Neuron (in vitro differentiated cells): ENCODE results near the gene IGSF9.
A peak's percentile ranks its signal among the peaks of the same experiment; 100 is the strongest.

Experiments used
- H2AFZ ChIP-seq: one replicate; pipeline ENCODE4 v1.6.1; 2013; ENCODE audit warnings: low read depth, mild to moderate bottlenecking, inconsistent platforms, low read length, moderate library complexity
- H3K27me3 ChIP-seq: one replicate; pipeline ENCODE4 v1.6.1; 2013; ENCODE audit warnings: low read length; ENCODE audit not compliant: insufficient read depth
- H3K36me3 ChIP-seq: one replicate; pipeline ENCODE4 v1.6.1; 2013; ENCODE audit warnings: low read length; ENCODE audit not compliant: insufficient read depth
- H3K4me1 ChIP-seq: one replicate; pipeline ENCODE4 v1.6.1; 2013; ENCODE audit warnings: low read length; ENCODE audit not compliant: insufficient read depth
- H3K4me3 ChIP-seq: 2 replicates; pipeline ENCODE4 v1.5.1; 2013; ENCODE audit warnings: mild to moderate bottlenecking, low read length, moderate library complexity
- H3K9me3 ChIP-seq: one replicate; pipeline ENCODE4 v1.6.1; 2013; ENCODE audit warnings: low read length

IGSF9 gene

DNA sequence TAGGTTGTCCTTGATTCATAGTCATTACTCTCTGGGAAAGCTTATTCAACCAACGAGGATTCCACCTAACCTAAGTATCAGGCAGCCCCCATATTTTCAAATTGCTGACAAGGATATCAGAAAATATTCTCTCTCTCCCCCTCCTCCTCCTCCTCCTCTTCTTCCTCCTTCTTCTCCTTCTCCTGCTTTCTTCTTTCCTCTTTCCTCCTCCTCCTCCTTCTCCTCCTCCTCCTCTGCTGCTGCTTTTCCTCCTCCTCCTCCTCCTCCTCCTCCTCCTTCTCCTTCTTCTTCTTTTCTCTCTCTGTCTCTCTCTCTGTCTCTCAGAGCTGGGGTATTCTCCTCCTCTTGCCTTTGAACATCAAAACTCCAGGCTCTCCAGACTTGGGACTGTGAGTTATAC lies 2.5 kb upstream of the IGSF9 start:
- H3K36me3 ChIP-seq: no peaks in the 10 kb centered on the region
- H2AFZ ChIP-seq: no peak overlapping the region
- peaks cover 17% of the 10 kb centered on the region for H3K4me1 ChIP-seq
- H3K9me3 ChIP-seq: no peaks in the 10 kb centered on the region
- peaks cover 42% of the 10 kb centered on the region for H3K27me3 ChIP-seq
- H3K4me3 ChIP-seq: no peak overlapping the region

- Histone ChIP-seq H2AFZ (peak overlapping the region; percentile 93), H3K27me3 (peaks cover 34% of the 10 kb centered on the region), H3K36me3 (no peaks in the 10 kb centered on the region), H3K4me3 (peak overlapping the region; percentile 74), H3K9me3 (no peaks in the 10 kb centered on the region), H3K4me1 (peaks cover 32% of the 10 kb centered on the region)
These were observed 1.1 kb upstream of the IGSF9 start for GRCh38 chr1:159946242-159947187.

DNA sequence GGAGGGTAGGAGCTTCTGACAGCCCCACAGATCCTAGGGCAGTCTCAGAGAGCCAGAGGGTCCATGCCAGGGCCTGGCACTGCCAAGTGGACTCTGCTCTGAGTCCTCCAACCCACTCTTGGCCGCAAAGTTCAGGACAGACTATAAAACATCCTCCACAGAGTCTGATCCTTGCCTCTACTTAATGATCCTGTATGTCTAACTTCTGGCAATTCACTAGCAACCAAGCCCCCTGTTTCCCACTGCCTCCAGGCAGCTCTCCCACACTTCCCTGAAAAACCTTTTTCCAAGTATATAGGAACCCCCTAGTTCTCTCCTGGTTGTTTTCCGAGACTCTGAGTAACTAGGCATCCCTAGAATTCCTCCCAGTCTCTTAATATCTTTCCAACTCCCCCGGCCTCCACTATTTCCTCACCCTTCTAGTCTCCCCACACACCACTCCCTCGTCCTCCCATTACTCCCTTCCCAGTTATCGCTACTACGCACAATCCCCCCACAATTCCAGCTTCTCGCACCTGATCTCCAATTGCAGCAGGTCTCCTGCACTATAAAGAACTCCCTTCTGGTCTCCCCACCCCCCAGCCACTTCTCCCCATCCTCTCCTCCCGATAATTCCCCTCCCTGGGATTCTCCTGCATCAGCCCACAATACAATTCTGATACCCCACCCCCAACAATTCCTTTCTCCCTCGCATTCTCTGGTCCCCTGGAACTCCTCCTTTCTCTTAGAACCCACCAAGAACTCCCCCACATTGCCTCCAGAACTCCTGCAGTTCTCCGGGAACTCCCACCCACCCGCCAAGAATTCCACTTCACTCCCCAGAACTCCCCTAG lies 574 bp downstream of the IGSF9 start:
- H2AFZ ChIP-seq: peak overlapping the region; percentile 93
- peaks cover 22% of the 10 kb centered on the region for H3K27me3 ChIP-seq
- H3K36me3 ChIP-seq: no peaks in the 10 kb centered on the region
- H3K4me1 ChIP-seq: peaks cover 46% of the 10 kb centered on the region
- peak overlapping the region; percentile 74 for H3K4me3 ChIP-seq
- no peaks in the 10 kb centered on the region for H3K9me3 ChIP-seq

DNA sequence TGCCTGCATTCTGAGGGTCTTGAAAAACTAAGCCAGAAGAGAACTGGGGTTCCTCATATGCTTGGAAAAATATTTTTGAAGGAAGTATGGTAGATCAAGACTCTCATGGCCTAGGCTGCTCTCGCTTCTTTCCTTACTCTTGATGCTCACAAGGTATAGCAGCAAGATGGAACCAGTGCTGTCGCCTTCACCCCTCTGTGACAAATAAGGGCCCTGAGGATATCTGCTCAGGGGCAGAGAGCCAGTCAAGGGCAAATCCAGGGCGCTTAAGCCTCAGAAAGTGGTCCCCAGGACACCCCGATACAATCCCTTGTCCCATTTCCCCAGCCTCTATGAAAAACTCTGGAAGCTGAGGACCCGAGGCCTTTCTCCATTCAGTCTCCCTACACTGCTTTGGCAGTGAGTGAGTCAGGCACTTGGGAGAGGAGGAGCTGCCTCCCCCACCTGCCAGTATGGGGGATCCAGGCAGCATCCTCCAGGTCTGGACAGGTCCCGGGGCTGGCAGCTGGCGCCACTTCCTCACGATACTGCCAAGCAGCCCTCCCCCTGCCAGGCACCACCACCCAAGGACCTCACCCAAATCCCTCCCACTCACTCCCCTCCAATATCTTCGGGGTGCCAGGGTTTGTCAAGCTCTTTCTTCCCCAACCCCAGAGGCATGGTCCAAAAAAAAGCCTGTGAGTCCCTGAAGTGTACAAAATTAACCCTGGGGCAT lies 1.3 kb downstream of the IGSF9 start:
- Histone ChIP-seq H3K36me3 (no peaks in the 10 kb centered on the region), H2AFZ (no peak overlapping the region), H3K9me3 (no peaks in the 10 kb centered on the region), H3K27me3 (peaks cover 16% of the 10 kb centered on the region), H3K4me3 (peak overlapping the region; percentile 74), H3K4me1 (peaks cover 46% of the 10 kb centered on the region)

GRCh38 chr1:159943278-159943640 lies 2.2 kb downstream of the IGSF9 start:
- Histone ChIP-seq H3K4me1 (peaks cover 46% of the 10 kb centered on the region), H2AFZ (no peak overlapping the region), H3K4me3 (no peak overlapping the region), H3K27me3 (peaks cover 8% of the 10 kb centered on the region), H3K36me3 (no peaks in the 10 kb centered on the region), H3K9me3 (no peaks in the 10 kb centered on the region)

- H3K27me3 ChIP-seq: peaks cover 6% of the 10 kb centered on the region
These were observed 2.7 kb downstream of the IGSF9 start for GRCh38 chr1:159942632-159943277.

DNA sequence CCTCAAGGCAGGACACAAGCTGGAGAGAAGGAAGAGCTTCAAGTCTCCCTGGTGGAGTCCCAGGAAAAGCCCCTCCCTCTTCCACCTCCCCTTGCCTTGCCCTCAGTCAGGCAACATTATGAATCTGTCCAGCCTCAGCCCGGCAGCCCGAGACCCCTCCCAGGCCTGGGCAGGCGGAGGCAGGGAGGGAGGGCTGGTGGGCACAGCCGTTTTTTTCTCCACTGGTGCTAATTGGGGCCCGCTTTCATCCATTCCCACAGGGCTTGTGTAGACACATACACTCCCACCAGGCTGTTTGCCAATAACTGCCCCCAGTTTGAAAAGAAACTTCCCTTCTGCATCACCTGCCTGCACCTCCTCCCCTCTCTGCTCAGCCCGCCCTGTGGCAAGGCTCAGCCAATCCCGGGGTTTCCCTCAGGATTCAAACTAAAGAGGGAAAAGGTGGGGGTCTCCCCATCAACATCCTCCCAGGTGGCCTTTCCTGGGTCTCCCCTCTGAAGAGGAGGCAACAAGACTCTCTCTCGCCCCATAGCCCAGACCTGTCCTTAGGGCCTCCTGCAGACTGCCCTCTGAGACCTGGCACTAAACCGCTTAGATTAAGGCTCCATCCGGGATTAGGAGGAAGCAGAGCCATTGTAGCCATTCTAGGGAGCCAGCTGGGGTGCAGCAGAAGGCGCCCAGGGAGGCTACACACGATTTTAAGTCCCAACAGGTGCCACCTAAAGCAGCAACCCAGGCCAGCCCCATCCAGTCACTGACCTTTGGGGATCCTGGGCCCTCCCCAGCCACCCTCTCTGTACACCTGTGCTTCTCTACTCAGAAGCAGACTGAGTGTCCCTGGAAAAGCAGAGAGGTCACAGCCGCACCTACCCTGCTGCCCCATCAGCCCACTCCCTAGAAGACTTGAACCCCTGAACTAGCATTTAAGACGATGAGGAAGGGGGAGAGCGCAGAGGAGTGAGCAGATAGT lies 3.5 kb downstream of the IGSF9 start:
- Histone ChIP-seq H3K36me3 (no peaks in the 10 kb centered on the region), H3K27me3 (peaks cover 5% of the 10 kb centered on the region), H2AFZ (peak overlapping the region; percentile 0), H3K9me3 (no peaks in the 10 kb centered on the region), H3K4me1 (peaks cover 51% of the 10 kb centered on the region), H3K4me3 (peak overlapping the region; percentile 12)

More at GRCh38 chr1:159942632-159943277, 2.7 kb downstream of the IGSF9 start:
- Histone ChIP-seq H2AFZ (no peak overlapping the region), H3K9me3 (no peaks in the 10 kb centered on the region), H3K4me3 (no peak overlapping the region), H3K36me3 (no peaks in the 10 kb centered on the region), H3K4me1 (peaks cover 46% of the 10 kb centered on the region)

DNA sequence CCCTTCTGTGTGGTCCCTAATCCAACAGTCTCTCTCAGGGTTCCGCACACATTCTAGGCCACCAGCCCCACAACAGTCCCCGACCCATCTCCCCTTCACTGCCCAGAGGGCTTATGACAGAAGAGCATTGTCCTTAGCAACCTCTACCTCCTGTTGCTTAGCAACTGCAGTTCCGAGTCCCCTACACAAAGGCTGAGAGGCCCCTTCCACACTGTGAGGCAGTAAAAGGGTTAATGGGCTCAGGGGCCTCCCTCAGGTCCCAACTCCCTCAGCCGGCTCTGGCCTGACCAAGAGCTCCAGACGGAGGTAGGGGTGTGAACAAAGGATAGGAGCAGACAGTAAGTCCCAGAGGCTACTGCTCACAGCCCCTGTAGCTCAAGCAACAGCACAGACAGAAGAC lies 4.3 kb downstream of the IGSF9 start:
- H3K36me3 ChIP-seq: no peaks in the 10 kb centered on the region
- H3K27me3 ChIP-seq: no peaks in the 10 kb centered on the region
- peak overlapping the region; percentile 12 for H3K4me3 ChIP-seq
- H2AFZ ChIP-seq: peak overlapping the region; percentile 0
- no peaks in the 10 kb centered on the region for H3K9me3 ChIP-seq
- peaks cover 56% of the 10 kb centered on the region for H3K4me1 ChIP-seq

GRCh38 chr1:159940006-159940620 lies 5.3 kb downstream of the IGSF9 start:
- Histone ChIP-seq H2AFZ (no peak overlapping the region), H3K9me3 (no peaks in the 10 kb centered on the region), H3K36me3 (peaks cover 5% of the 10 kb centered on the region), H3K27me3 (no peaks in the 10 kb centered on the region), H3K4me3 (no peak overlapping the region), H3K4me1 (peaks cover 56% of the 10 kb centered on the region)

- Histone ChIP-seq H3K36me3 (peaks cover 10% of the 10 kb centered on the region), H3K9me3 (no peaks in the 10 kb centered on the region), H3K27me3 (no peaks in the 10 kb centered on the region), H2AFZ (no peak overlapping the region), H3K4me3 (no peak overlapping the region), H3K4me1 (peaks cover 52% of the 10 kb centered on the region)
These were observed 5.8 kb downstream of the IGSF9 start for GRCh38 chr1:159939678-159940002.

DNA sequence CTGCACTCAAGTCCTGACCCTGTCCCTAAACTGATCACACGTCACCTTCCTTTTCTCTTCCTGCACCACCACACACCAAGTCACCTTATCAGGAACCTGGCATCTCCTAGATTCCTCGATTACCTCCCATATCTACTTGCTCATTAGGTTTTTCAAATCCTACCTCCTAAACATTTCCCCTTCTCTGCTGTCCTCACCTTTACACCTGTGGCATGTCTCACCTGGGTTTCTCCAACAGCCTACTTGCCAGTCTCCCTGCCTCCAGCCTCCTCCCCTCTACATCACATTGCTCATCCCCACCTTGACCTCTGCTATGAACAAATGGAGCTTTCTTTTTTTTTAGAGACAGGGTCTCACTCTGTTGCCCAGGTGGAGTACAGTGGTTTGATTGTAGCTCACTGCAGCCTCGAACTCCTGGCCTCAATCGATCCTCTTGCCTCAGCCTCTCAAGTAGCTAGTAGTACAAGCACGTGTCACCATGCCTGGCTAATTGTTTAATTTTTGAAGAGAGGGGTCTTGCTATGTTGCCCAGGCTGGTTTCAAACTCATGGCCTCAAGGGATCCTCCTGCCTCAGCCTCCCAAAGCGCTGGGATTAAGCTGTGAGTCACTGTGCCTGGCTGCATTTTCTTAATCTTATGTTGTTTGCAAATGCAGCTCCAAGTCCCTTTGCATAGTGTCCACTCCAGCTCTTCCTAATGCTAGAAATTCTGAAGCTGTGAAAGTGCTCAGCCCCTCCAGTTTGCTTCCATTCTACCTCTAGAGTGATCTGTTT lies 6.3 kb downstream of the IGSF9 start:
- Histone ChIP-seq H3K9me3 (no peaks in the 10 kb centered on the region), H3K27me3 (no peaks in the 10 kb centered on the region), H3K4me1 (peaks cover 48% of the 10 kb centered on the region), H3K36me3 (peaks cover 15% of the 10 kb centered on the region), H2AFZ (no peak overlapping the region), H3K4me3 (no peak overlapping the region)
